ENCODE measurements around the gene CIB4.

The CIB4 gene

GRCh38 chr2:26581266-26581990 lies 59.7 kb downstream of the CIB4 start:
- Histone ChIP-seq H3K4ac (ENCODE audit: low read depth in 1 of 2, low read length in 2 of 2) (no peak overlapping the region), H3K4me2 (ENCODE audit: low read length, poor library complexity, severe bottlenecking) (no peak overlapping the region)
- WGBS, result 84% methylated on average over 10 of the region's 12 CpGs

GRCh38 chr2:26580751-26581150 lies 60.4 kb downstream of the CIB4 start:
- H4K91ac ChIP-seq (ENCODE audit: low read length), result no peak overlapping the region
- H3K27me3 ChIP-seq (ENCODE audit: control insufficient read depth in 1 of 2, insufficient read depth in 1 of 2, low read length in 2 of 2), result peaks cover 90 to 98% of the 10 kb centered on the region in 2 experiments
- no peak overlapping the region for H2BK15ac ChIP-seq (ENCODE audit: low read depth, poor library complexity, severe bottlenecking)
- no peak overlapping the region for H2BK12ac ChIP-seq (ENCODE audit: low read length in 2 of 2)
- H3K27ac ChIP-seq (ENCODE audit: low read length, poor library complexity, severe bottlenecking), result no peak overlapping the region
- no peaks in the 10 kb centered on the region for H3K79me1 ChIP-seq (replicated peaks; ENCODE audit: low read length, poor library complexity, severe bottlenecking)
- no peaks in the 10 kb centered on the region for H3K9me3 ChIP-seq (ENCODE audit: control insufficient read depth, low read length)
- no peak for DNase-seq
- no peak overlapping the region for H2AK5ac ChIP-seq (ENCODE audit: low read length, severe bottlenecking)
- H2BK5ac ChIP-seq (ENCODE audit: low read depth, low read length, poor library complexity, severe bottlenecking), result no peak overlapping the region
- H3K4ac ChIP-seq (ENCODE audit: low read depth in 1 of 2, low read length in 2 of 2), result no peak overlapping the region
- H3K9ac ChIP-seq (ENCODE audit: low read length), result no peak overlapping the region
- no peak overlapping the region for H3K4me3 ChIP-seq (ENCODE audit: insufficient read depth in 1 of 2, low read depth in 1 of 2, low read length in 2 of 2)
- WGBS, result 86% methylated on average over 4 of the region's 5 CpGs
- no peaks in the 10 kb centered on the region for H3K36me3 ChIP-seq (ENCODE audit: control insufficient read depth in 1 of 2, insufficient read depth in 2 of 2, low read depth in 1 of 2, low read length in 2 of 2)
- no peak overlapping the region for H3K23ac ChIP-seq (ENCODE audit: low read length in 2 of 2)
- H3K4me1 ChIP-seq (ENCODE audit: control insufficient read depth, insufficient read depth, low read depth, low read length), result peaks cover 2% of the 10 kb centered on the region
- no peak overlapping the region for H2BK120ac ChIP-seq (ENCODE audit: low read depth, low read length)
- H3K4me2 ChIP-seq (ENCODE audit: low read length, poor library complexity, severe bottlenecking), result no peak overlapping the region
- no peak overlapping the region for H3K14ac ChIP-seq (ENCODE audit: low read length in 2 of 2)
- H3K18ac ChIP-seq (ENCODE audit: low read depth in 1 of 2, low read length in 2 of 2), result no peak overlapping the region
- H2AFZ ChIP-seq (ENCODE audit: low read depth, low read length), result no peak overlapping the region
- no peak overlapping the region for H4K8ac ChIP-seq (ENCODE audit: low read length)

More at GRCh38 chr2:26581266-26581990, 59.7 kb downstream of the CIB4 start:
- no peak overlapping the region for H4K8ac ChIP-seq (ENCODE audit: low read length)
- no peak overlapping the region for H2BK12ac ChIP-seq (ENCODE audit: low read length in 2 of 2)
- H2AFZ ChIP-seq (ENCODE audit: low read depth, low read length), result no peak overlapping the region
- no peak overlapping the region for H3K18ac ChIP-seq (ENCODE audit: low read depth in 1 of 2, low read length in 2 of 2)
- no peak for DNase-seq
- H3K9me3 ChIP-seq (ENCODE audit: control insufficient read depth, low read length), result no peaks in the 10 kb centered on the region
- peaks cover 2% of the 10 kb centered on the region for H3K4me1 ChIP-seq (ENCODE audit: control insufficient read depth, insufficient read depth, low read depth, low read length)
- no peak overlapping the region for H3K27ac ChIP-seq (ENCODE audit: low read length, poor library complexity, severe bottlenecking)
- no peak overlapping the region for H3K23ac ChIP-seq (ENCODE audit: low read length in 2 of 2)
- H3K27me3 ChIP-seq (ENCODE audit: control insufficient read depth in 1 of 2, insufficient read depth in 1 of 2, low read length in 2 of 2), result peaks cover 91 to 99% of the 10 kb centered on the region in 2 experiments
- no peaks in the 10 kb centered on the region for H3K36me3 ChIP-seq (ENCODE audit: control insufficient read depth in 1 of 2, insufficient read depth in 2 of 2, low read depth in 1 of 2, low read length in 2 of 2)
- no peak overlapping the region for H4K91ac ChIP-seq (ENCODE audit: low read length)
- H3K9ac ChIP-seq (ENCODE audit: low read length), result no peak overlapping the region
- H2BK5ac ChIP-seq (ENCODE audit: low read depth, low read length, poor library complexity, severe bottlenecking), result no peak overlapping the region
- no peak overlapping the region for H3K14ac ChIP-seq (ENCODE audit: low read length in 2 of 2)
- no peaks in the 10 kb centered on the region for H3K79me1 ChIP-seq (replicated peaks; ENCODE audit: low read length, poor library complexity, severe bottlenecking)
- H2BK15ac ChIP-seq (ENCODE audit: low read depth, poor library complexity, severe bottlenecking), result no peak overlapping the region
- no peak overlapping the region for H2AK5ac ChIP-seq (ENCODE audit: low read length, severe bottlenecking)
- H3K4me3 ChIP-seq (ENCODE audit: insufficient read depth in 1 of 2, low read depth in 1 of 2, low read length in 2 of 2), result no peak overlapping the region
- H2BK120ac ChIP-seq (ENCODE audit: low read depth, low read length), result no peak overlapping the region

GRCh38 chr2:26580151-26580550 lies 61.0 kb downstream of the CIB4 start:
- no peak overlapping the region for H3K23ac ChIP-seq (ENCODE audit: low read length in 2 of 2)
- no peak overlapping the region for H3K14ac ChIP-seq (ENCODE audit: low read length in 2 of 2)
- H3K4ac ChIP-seq (ENCODE audit: low read depth in 1 of 2, low read length in 2 of 2), result no peak overlapping the region
- no peak overlapping the region for H2AK5ac ChIP-seq (ENCODE audit: low read length, severe bottlenecking)
- H3K4me1 ChIP-seq (ENCODE audit: control insufficient read depth, insufficient read depth, low read depth, low read length), result peaks cover 2% of the 10 kb centered on the region
- H4K8ac ChIP-seq (ENCODE audit: low read length), result no peak overlapping the region
- no peaks in the 10 kb centered on the region for H3K36me3 ChIP-seq (ENCODE audit: control insufficient read depth in 1 of 2, insufficient read depth in 2 of 2, low read depth in 1 of 2, low read length in 2 of 2)
- H3K4me2 ChIP-seq (ENCODE audit: low read length, poor library complexity, severe bottlenecking), result no peak overlapping the region
- H2BK120ac ChIP-seq (ENCODE audit: low read depth, low read length), result no peak overlapping the region
- H2BK5ac ChIP-seq (ENCODE audit: low read depth, low read length, poor library complexity, severe bottlenecking), result no peak overlapping the region
- WGBS, result 73% methylated on average over 6 of the region's 6 CpGs
- no peak overlapping the region for H3K4me3 ChIP-seq (ENCODE audit: insufficient read depth in 1 of 2, low read depth in 1 of 2, low read length in 2 of 2)
- H3K27me3 ChIP-seq (ENCODE audit: control insufficient read depth in 1 of 2, insufficient read depth in 1 of 2, low read length in 2 of 2), result peaks cover 84 to 98% of the 10 kb centered on the region in 2 experiments
- no peak overlapping the region for H3K18ac ChIP-seq (ENCODE audit: low read depth in 1 of 2, low read length in 2 of 2)
- no peak overlapping the region for H4K91ac ChIP-seq (ENCODE audit: low read length)
- H2BK12ac ChIP-seq (ENCODE audit: low read length in 2 of 2), result no peak overlapping the region
- H3K9ac ChIP-seq (ENCODE audit: low read length), result no peak overlapping the region
- no peak overlapping the region for H3K27ac ChIP-seq (ENCODE audit: low read length, poor library complexity, severe bottlenecking)
- H3K9me3 ChIP-seq (ENCODE audit: control insufficient read depth, low read length), result no peaks in the 10 kb centered on the region
- H3K79me1 ChIP-seq (replicated peaks; ENCODE audit: low read length, poor library complexity, severe bottlenecking), result no peaks in the 10 kb centered on the region
- no peak overlapping the region for H2BK15ac ChIP-seq (ENCODE audit: low read depth, poor library complexity, severe bottlenecking)
- no peak overlapping the region for H2AFZ ChIP-seq (ENCODE audit: low read depth, low read length)
- no peak for DNase-seq

- Histone ChIP-seq H3K14ac (ENCODE audit: low read length in 2 of 2) (no peak overlapping the region), H3K27me3 (ENCODE audit: control insufficient read depth in 1 of 2, insufficient read depth in 1 of 2, low read length in 2 of 2) (peaks cover 86 to 98% of the 10 kb centered on the region in 2 experiments), H3K4me1 (ENCODE audit: control insufficient read depth, insufficient read depth, low read depth, low read length) (peaks cover 2% of the 10 kb centered on the region), H2AFZ (ENCODE audit: low read depth, low read length) (no peak overlapping the region), H2BK5ac (ENCODE audit: low read depth, low read length, poor library complexity, severe bottlenecking) (no peak overlapping the region), H2BK15ac (ENCODE audit: low read depth, poor library complexity, severe bottlenecking) (no peak overlapping the region), H2AK5ac (ENCODE audit: low read length, severe bottlenecking) (no peak overlapping the region), H3K9ac (ENCODE audit: low read length) (no peak overlapping the region), H2BK120ac (ENCODE audit: low read depth, low read length) (no peak overlapping the region), H3K9me3 (ENCODE audit: control insufficient read depth, low read length) (no peaks in the 10 kb centered on the region), H4K91ac (ENCODE audit: low read length) (no peak overlapping the region), H2BK12ac (ENCODE audit: low read length in 2 of 2) (no peak overlapping the region), H4K8ac (ENCODE audit: low read length) (no peak overlapping the region), H3K18ac (ENCODE audit: low read depth in 1 of 2, low read length in 2 of 2) (no peak overlapping the region), H3K4ac (ENCODE audit: low read depth in 1 of 2, low read length in 2 of 2) (no peak overlapping the region), H3K36me3 (ENCODE audit: control insufficient read depth in 1 of 2, insufficient read depth in 2 of 2, low read depth in 1 of 2, low read length in 2 of 2) (no peaks in the 10 kb centered on the region), H3K79me1 (replicated peaks; ENCODE audit: low read length, poor library complexity, severe bottlenecking) (no peaks in the 10 kb centered on the region), H3K4me3 (ENCODE audit: insufficient read depth in 1 of 2, low read depth in 1 of 2, low read length in 2 of 2) (no peak overlapping the region), H3K27ac (ENCODE audit: low read length, poor library complexity, severe bottlenecking) (no peak overlapping the region), H3K23ac (ENCODE audit: low read length in 2 of 2) (no peak overlapping the region), H3K4me2 (ENCODE audit: low read length, poor library complexity, severe bottlenecking) (no peak overlapping the region)
- WGBS, result 74% methylated on average over 5 of the region's 5 CpGs
- no peak for DNase-seq
These were observed 61.5 kb downstream of the CIB4 start for GRCh38 chr2:26579723-26580040.
